LNCaP clone FGC (cell line): ENCODE data around the gene CLEC3B.

Experiments used
- DNase-seq: peaks from one replicate; pipeline ENCODE4 v3.0.0-alpha.2; 2011; ENCODE audit warnings: low read depth
- H3K4me3 ChIP-seq: 2 replicates; pipeline ENCODE4 v1.5.1; 2011; ENCODE audit warnings: mild to moderate bottlenecking, low read depth, low read length, control low read depth
- TF ChIP-seq, protein P1 (sequence below): IDR thresholded peaks from 2 replicates; pipeline ENCODE4 v1.5.1; 2012; ENCODE audit warnings: mild to moderate bottlenecking; ENCODE audit not compliant: control insufficient read depth, insufficient read depth; ENCODE audit errors: extremely low read depth

Gene CLEC3B

DNA sequence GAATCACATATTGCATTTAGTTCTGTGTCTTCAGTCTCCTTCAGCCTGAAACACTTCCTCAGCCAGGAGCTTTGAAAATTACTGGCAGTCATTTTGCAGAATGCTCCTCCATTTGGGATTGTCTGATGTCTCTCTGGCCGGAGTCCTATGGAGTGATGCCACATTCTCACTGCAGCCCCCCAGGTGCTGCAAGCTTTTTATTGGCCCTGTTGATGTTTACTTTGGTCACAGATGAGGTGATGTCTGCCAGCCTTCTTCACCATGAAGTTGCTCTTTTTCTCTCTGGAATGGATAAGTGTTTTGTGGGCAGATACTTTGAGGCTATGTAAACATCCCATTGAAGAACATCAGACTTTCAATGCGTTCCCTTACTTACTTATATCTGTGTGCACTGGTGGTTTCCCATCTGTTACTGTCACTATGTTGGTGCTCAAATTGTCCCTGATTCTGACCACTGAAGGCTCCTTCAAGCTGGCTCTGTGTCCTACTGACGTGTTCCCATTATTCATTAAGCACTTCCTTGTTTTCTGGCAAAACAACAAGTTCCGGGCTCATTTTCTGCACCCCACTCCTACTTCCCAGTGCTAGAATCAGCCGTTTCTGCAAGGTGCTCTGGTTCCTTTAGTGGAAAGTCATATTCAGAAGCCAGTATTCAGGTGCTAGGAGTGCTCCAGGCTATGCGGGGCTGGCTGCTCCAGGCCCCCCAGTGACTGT is 1.4 kb upstream of the CLEC3B start:
- DNase-seq: no peak
- TF ChIP-seq, protein P1, sequence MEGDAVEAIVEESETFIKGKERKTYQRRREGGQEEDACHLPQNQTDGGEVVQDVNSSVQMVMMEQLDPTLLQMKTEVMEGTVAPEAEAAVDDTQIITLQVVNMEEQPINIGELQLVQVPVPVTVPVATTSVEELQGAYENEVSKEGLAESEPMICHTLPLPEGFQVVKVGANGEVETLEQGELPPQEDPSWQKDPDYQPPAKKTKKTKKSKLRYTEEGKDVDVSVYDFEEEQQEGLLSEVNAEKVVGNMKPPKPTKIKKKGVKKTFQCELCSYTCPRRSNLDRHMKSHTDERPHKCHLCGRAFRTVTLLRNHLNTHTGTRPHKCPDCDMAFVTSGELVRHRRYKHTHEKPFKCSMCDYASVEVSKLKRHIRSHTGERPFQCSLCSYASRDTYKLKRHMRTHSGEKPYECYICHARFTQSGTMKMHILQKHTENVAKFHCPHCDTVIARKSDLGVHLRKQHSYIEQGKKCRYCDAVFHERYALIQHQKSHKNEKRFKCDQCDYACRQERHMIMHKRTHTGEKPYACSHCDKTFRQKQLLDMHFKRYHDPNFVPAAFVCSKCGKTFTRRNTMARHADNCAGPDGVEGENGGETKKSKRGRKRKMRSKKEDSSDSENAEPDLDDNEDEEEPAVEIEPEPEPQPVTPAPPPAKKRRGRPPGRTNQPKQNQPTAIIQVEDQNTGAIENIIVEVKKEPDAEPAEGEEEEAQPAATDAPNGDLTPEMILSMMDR: no peak
- no peak overlapping the region for H3K4me3 ChIP-seq

DNA sequence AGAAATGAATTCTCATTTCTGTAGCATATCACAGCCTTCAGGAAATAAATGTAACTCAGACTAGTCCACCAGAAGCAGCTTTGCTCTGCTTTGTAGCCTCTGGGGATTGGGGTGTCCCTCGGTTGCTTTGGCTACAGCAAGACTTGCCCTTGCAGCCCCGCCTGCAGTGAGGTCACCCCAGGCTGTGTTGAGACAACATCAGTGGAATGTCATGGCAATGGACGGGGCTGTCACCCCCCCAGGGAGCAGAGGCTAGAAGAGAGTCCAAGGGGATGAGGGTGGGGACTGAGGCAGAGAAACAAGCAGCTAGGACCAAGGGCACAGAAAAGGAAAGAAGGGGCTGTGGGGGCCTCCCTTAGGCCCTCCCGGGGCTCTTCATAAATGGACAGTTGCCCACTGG is 854 bp downstream of the CLEC3B start:
- no peak for DNase-seq
- H3K4me3 ChIP-seq: no peak overlapping the region
- TF ChIP-seq, protein P1: no peak

GRCh38 chr3:45027441-45027840 is 1.3 kb downstream of the CLEC3B start:
- DNase-seq: no peak
- TF ChIP-seq, protein P1: no peak
- H3K4me3 ChIP-seq: no peak overlapping the region

DNA sequence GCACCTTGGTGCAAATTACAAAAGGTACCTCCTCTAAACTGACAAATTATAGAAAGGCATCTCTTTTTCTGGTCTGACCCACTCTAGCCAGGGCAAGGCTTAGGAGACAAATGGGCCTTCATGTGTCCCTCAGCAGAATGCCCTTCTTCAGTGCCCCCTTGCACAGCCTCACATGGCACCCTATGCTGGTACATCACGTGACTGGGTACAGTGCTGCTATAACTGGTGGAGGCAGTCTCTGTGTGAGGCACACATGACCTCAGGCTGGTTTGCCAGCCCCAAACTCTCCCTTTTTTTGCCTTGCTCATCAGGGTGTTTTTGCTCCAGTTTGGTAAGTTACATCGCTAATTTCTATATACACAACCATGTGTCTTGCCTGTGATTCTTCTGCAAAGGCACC is 3.1 kb downstream of the CLEC3B start:
- DNase-seq: no peak
- TF ChIP-seq, protein P1: no peak
- H3K4me3 ChIP-seq: no peak overlapping the region

DNA sequence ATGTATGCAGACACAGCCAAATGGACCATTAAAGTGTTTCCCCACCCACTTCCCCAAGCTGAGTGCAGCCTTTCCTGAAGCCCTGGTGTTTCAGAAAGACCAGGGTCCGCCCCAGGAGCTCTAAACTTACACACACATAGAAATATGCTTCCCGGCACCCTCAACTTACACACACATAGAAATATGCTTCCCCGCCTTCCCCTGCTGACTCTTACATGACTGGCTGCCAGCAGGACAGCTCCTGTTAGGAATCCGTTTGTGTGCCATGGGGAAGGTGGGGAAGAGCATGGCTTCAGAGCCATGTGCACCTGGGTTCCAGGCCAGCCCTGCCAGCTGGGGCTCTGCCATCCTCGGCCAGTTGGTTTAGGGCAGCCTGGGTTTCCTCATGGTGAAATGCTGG is 3.6 kb downstream of the CLEC3B start:
- H3K4me3 ChIP-seq: no peak overlapping the region
- no peak for DNase-seq
- TF ChIP-seq, protein P1: no peak

GRCh38 chr3:45031531-45031930 is 5.4 kb downstream of the CLEC3B start:
- TF ChIP-seq, protein P1: no peak
- DNase-seq: no peak
- H3K4me3 ChIP-seq: no peak overlapping the region

- H3K4me3 ChIP-seq: no peak overlapping the region
- TF ChIP-seq, protein P1: no peak
- no peak for DNase-seq
These were observed 6.0 kb downstream of the CLEC3B start for GRCh38 chr3:45032113-45032512.
